Small intestine (tissue), 4 donors: ENCODE measurements around the gene OR1K1. TPM values are rescaled to one million over a fixed set of nuclear protein-coding genes. Genes with fewer than 3 reads are reported as not detected.

Experiments
- polyA plus RNA-seq, 4 donors: library from polyadenylated mRNA; stranded (reverse) in 3 of 4; unstranded in 1 of 4; fragments of 200-250 nt in 3 of 4; fragments of 120-200 nt in 1 of 4; gene quantifications; one replicate each; pipeline versions ENCODE4 v1.2.1 to v1.2.3, GENCODE V29; 2013
- donor health status: healthy with polysubstance abuse.
- donor health status: Bipolar disorder and iron deficiency.
- donor health status: healthy.

OR1K1 gene
- polyA plus RNA-seq, 4 donors: not detected

Other genes starting within 250 kb of the OR1K1 start
- gene OR1N2, start 247.0 kb upstream of the OR1K1 start, polyA plus RNA-seq: not detected
- under 1 TPM in 2 of 4 donors, not detected in 2; 0.03 to 0.07 TPM for gene OR1L8, start 216.7 kb upstream of the OR1K1 start, polyA plus RNA-seq
- gene OR1Q1, start 185.4 kb upstream of the OR1K1 start, polyA plus RNA-seq: not detected
- gene OR1B1, start 142.5 kb upstream of the OR1K1 start, polyA plus RNA-seq: not detected
- not detected for gene OR1L1, start 138.4 kb upstream of the OR1K1 start, polyA plus RNA-seq
- gene OR1L3, start 125.0 kb upstream of the OR1K1 start, polyA plus RNA-seq: not detected
- gene OR1L4, start 76.1 kb upstream of the OR1K1 start, polyA plus RNA-seq: not detected
- gene OR1L6, start 57.8 kb upstream of the OR1K1 start, polyA plus RNA-seq: not detected
- not detected for gene OR5C1, start 11.2 kb upstream of the OR1K1 start, polyA plus RNA-seq
- gene PDCL, start 28.5 kb downstream of the OR1K1 start, polyA plus RNA-seq: 10 to 100 TPM in 1 of 4 donors, 1 to 10 TPM in 3; 7.8 to 18.0 (median 8.9) TPM
- 10 to 100 TPM in 3 of 4 donors, 1 to 10 TPM in 1; 8.6 to 28.1 (median 11.0) TPM for gene RC3H2, start 105.2 kb downstream of the OR1K1 start, polyA plus RNA-seq
- gene ZBTB6, start 113.2 kb downstream of the OR1K1 start, polyA plus RNA-seq: 10 to 100 TPM in 1 of 4 donors, 1 to 10 TPM in 3; 3.8 to 11.1 (median 4.2) TPM
- 10 to 100 TPM in 1 of 4 donors, 1 to 10 TPM in 2, under 1 TPM in 1; 0.89 to 10.5 (median 1.9) TPM for gene ZBTB26, start 131.4 kb downstream of the OR1K1 start, polyA plus RNA-seq
- 10 to 100 TPM in 2 of 4 donors, 1 to 10 TPM in 2; 5.9 to 35.1 (median 8.5) TPM for gene RABGAP1, start 140.9 kb downstream of the OR1K1 start, polyA plus RNA-seq
- under 1 TPM in 1 of 4 donors, not detected in 3; 0.15 TPM for gene GPR21, start 233.5 kb downstream of the OR1K1 start, polyA plus RNA-seq